ENCODE results near the gene SNRPA. TPM values are rescaled to one million over a fixed set of nuclear protein-coding genes. Genes with fewer than 3 reads are reported as not detected.

The SNRPA gene
- total and polyA plus RNA-seq, 2 of the 13 experiments (the other 11 are each of a cell fraction or from before 2014, with no cell fraction given): 59.6 to 162 TPM

DNA sequence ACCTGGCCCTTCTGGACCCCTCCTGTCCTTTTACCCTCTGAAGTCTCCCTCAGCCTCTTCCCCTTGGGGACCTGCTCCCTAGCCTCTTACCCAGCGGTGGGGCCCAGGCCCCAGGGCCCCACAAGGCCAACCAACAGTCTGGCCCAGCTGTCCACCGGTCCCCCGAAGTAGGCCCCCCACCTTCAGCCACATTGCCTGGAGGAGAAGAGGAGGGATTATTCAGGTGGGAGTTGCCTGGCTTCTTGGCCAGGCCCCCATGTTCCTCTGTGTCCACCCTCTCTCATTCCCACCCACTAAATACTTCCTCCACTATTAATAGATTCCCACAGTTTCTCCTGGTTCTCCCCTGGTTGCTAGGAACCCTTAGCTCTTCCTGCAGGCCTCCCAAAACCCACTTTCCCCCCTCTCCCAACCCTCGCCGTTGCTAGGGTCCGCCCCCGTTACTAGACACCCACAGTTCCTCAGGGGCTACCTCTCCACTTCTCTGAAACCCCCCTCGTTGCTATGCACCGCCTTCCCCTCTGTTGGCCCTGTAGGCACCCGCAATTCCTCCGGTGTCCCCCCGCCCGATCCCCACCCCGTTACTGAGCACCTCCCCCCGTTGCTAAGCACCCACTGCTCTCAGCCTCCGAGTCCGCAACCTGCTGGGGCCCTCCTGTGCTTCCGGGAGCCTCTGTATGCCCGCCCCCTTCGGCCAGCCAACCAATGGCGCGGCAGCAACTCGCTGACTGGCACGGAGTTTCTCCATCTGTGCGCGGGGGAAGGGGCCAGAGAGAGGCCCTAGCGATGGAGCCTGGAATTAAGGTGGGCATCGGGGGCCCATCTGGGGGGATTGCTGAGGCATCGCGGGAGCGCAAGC lies 36.3 kb upstream of the SNRPA start (continued):
- TF ChIP-seq IRX3 (CRISPR knock-in tag; IDR thresholded peaks at IDR 0.05; ENCODE audit: borderline replicate concordance, low read depth) (no peak), ZBTB7B (CRISPR knock-in tag; IDR thresholded peaks at IDR 0.05) (peak; percentile 45; the same call in 1 of the 2 replicates), NFE2L2 (IDR thresholded peaks at IDR 0.05; ENCODE audit: low read length) (no peak), ZNF225 (CRISPR knock-in tag; IDR thresholded peaks at IDR 0.05) (peak; percentile 27; the same call in 1 of the 2 replicates), KMT2A (CRISPR knock-in tag; IDR thresholded peaks at IDR 0.05) (0 out of 2 replicates have a peak, but pooled peaks have one; percentile 20), ZNF432 (CRISPR knock-in tag; IDR thresholded peaks at IDR 0.05; ENCODE audit: borderline replicate concordance) (no peak), NONO (IDR thresholded peaks at IDR 0.05) (no peak), NONO (CRISPR knock-in tag; conservative IDR thresholded peaks at IDR 0.05) (no peak), ZNF350 (CRISPR knock-in tag; IDR thresholded peaks at IDR 0.05; ENCODE audit: borderline replicate concordance, low read depth) (peak; percentile 45; the same call in 1 of the 2 replicates), ZNF430 (CRISPR knock-in tag; IDR thresholded peaks at IDR 0.05) (no peak), GABPB1 (CRISPR knock-in tag; IDR thresholded peaks at IDR 0.05) (peak; percentile 85), ELF4 (CRISPR knock-in tag; IDR thresholded peaks at IDR 0.05; ENCODE audit: borderline replicate concordance) (peak; percentile 66; the same call in 1 of the 2 replicates), GATAD1 (CRISPR knock-in tag; IDR thresholded peaks at IDR 0.05) (no peak), NFYB (CRISPR knock-in tag; IDR thresholded peaks at IDR 0.05) (peak; percentile 90), ZNF672 (CRISPR knock-in tag; IDR thresholded peaks at IDR 0.05) (no peak), SIN3A (IDR thresholded peaks at IDR 0.05; ENCODE audit: borderline replicate concordance, low read depth, low read length) (peak; percentile 45; the same call in 1 of the 2 replicates), PHF20 (CRISPR knock-in tag; IDR thresholded peaks at IDR 0.05) (peak; percentile 44; the same call in 1 of the 2 replicates), SKI (IDR thresholded peaks at IDR 0.05; ENCODE audit: partially characterized antibody) (no peak), ZMYM2 (CRISPR knock-in tag; IDR thresholded peaks at IDR 0.05) (no peak), ARNTL (CRISPR knock-in tag; IDR thresholded peaks at IDR 0.05) (no peak)
- TF ChIP-seq, protein P1, sequence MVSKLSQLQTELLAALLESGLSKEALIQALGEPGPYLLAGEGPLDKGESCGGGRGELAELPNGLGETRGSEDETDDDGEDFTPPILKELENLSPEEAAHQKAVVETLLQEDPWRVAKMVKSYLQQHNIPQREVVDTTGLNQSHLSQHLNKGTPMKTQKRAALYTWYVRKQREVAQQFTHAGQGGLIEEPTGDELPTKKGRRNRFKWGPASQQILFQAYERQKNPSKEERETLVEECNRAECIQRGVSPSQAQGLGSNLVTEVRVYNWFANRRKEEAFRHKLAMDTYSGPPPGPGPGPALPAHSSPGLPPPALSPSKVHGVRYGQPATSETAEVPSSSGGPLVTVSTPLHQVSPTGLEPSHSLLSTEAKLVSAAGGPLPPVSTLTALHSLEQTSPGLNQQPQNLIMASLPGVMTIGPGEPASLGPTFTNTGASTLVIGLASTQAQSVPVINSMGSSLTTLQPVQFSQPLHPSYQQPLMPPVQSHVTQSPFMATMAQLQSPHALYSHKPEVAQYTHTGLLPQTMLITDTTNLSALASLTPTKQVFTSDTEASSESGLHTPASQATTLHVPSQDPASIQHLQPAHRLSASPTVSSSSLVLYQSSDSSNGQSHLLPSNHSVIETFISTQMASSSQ (IDR thresholded peaks at IDR 0.05; ENCODE audit: low read depth): no peak
- TF ChIP-seq, protein P1 (CRISPR knock-in tag; IDR thresholded peaks at IDR 0.05; ENCODE audit: borderline replicate concordance): 0 out of 2 replicates have a peak, but pooled peaks have one; percentile 3
- TF ChIP-seq, protein P2, sequence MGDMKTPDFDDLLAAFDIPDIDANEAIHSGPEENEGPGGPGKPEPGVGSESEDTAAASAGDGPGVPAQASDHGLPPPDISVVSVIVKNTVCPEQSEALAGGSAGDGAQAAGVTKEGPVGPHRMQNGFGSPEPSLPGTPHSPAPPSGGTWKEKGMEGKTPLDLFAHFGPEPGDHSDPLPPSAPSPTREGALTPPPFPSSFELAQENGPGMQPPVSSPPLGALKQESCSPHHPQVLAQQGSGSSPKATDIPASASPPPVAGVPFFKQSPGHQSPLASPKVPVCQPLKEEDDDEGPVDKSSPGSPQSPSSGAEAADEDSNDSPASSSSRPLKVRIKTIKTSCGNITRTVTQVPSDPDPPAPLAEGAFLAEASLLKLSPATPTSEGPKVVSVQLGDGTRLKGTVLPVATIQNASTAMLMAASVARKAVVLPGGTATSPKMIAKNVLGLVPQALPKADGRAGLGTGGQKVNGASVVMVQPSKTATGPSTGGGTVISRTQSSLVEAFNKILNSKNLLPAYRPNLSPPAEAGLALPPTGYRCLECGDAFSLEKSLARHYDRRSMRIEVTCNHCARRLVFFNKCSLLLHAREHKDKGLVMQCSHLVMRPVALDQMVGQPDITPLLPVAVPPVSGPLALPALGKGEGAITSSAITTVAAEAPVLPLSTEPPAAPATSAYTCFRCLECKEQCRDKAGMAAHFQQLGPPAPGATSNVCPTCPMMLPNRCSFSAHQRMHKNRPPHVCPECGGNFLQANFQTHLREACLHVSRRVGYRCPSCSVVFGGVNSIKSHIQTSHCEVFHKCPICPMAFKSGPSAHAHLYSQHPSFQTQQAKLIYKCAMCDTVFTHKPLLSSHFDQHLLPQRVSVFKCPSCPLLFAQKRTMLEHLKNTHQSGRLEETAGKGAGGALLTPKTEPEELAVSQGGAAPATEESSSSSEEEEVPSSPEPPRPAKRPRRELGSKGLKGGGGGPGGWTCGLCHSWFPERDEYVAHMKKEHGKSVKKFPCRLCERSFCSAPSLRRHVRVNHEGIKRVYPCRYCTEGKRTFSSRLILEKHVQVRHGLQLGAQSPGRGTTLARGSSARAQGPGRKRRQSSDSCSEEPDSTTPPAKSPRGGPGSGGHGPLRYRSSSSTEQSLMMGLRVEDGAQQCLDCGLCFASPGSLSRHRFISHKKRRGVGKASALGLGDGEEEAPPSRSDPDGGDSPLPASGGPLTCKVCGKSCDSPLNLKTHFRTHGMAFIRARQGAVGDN (CRISPR knock-in tag; IDR thresholded peaks at IDR 0.05): peak; percentile 46; the same call in 1 of the 2 replicates

All from HepG2 (cell line).